HepG2 (cell line): ENCODE results near the gene MED9. TPM values are rescaled to one million over a fixed set of nuclear protein-coding genes. Genes with fewer than 3 reads are reported as not detected.

Experiments
- ELF1 ChIP-seq: sonication (generic); formaldehyde crosslinking; IDR thresholded peaks from 2 replicates; pipeline ENCODE4 v1.4.0; 2020; ENCODE audit warnings: missing genetic modification reagents
- KAT8 ChIP-seq: IDR thresholded peaks from 2 replicates; pipeline ENCODE4 v1.6.1; 2016; ENCODE audit warnings: missing genetic modification reagents, missing compliant biosample characterization
- MXD4 ChIP-seq: IDR thresholded peaks from 2 replicates; pipeline ENCODE4 v1.6.1; 2016; ENCODE audit warnings: mild to moderate bottlenecking, missing biosample characterization, missing genetic modification reagents
- PCBP2 ChIP-seq: fragments of 200-400 bp; formaldehyde crosslinking; optimal IDR thresholded peaks from 2 replicates; pipeline ENCODE3; 2018; ENCODE audit warnings: low read length, low read depth; ENCODE audit not compliant: poor library complexity, severe bottlenecking
- PPARG ChIP-seq: conservative IDR thresholded peaks from 2 replicates; pipeline ENCODE4 v1.6.1; 2016; ENCODE audit warnings: missing biosample characterization, missing genetic modification reagents
- RARA ChIP-seq: IDR thresholded peaks from 2 replicates; pipeline ENCODE4 v1.6.1; 2016; ENCODE audit warnings: missing genetic modification reagents, missing compliant biosample characterization
- SP4 ChIP-seq: sonication (generic); formaldehyde crosslinking; IDR thresholded peaks from 2 replicates; pipeline ENCODE4 v1.8.1; 2023; ENCODE audit warnings: mild to moderate bottlenecking, missing genetic modification reagents
- TBX2 ChIP-seq: sonication (generic); formaldehyde crosslinking; IDR thresholded peaks from 2 replicates; pipeline ENCODE4 v1.5.0; 2020; ENCODE audit warnings: missing genetic modification reagents, mild to moderate bottlenecking, borderline replicate concordance
- ZBTB2 ChIP-seq: sonication (generic); formaldehyde crosslinking; IDR thresholded peaks from 2 replicates; pipeline ENCODE4 v1.8.0; 2022; ENCODE audit warnings: low read depth, missing genetic modification reagents
- ZIK1 ChIP-seq: sonication (generic); formaldehyde crosslinking; IDR thresholded peaks from 2 replicates; pipeline ENCODE4 v1.5.0; 2020; ENCODE audit warnings: mild to moderate bottlenecking, low read depth, missing genetic modification reagents, borderline replicate concordance
- ZNF496 ChIP-seq: sonication (generic); formaldehyde crosslinking; IDR thresholded peaks from 2 replicates; pipeline ENCODE4 v1.8.1; 2023; ENCODE audit warnings: mild to moderate bottlenecking, moderate library complexity, missing genetic modification reagents; ENCODE audit not compliant: insufficient replicate concordance
- ZNF546 ChIP-seq: sonication (generic); formaldehyde crosslinking; conservative IDR thresholded peaks from 2 replicates; pipeline ENCODE4 v1.8.1; 2023; ENCODE audit warnings: mild to moderate bottlenecking, missing genetic modification reagents
- ZNF670 ChIP-seq: sonication (generic); formaldehyde crosslinking; IDR thresholded peaks from 2 replicates; pipeline ENCODE4 v1.8.0; 2022; ENCODE audit warnings: mild to moderate bottlenecking, missing genetic modification reagents, borderline replicate concordance
- ZNF879 ChIP-seq: sonication (generic); formaldehyde crosslinking; IDR thresholded peaks from 2 replicates; pipeline ENCODE4 v1.8.1; 2023; ENCODE audit warnings: missing genetic modification reagents
- ZNF891 ChIP-seq: sonication (generic); formaldehyde crosslinking; IDR thresholded peaks from 2 replicates; pipeline ENCODE4 v1.5.0; 2020; ENCODE audit warnings: mild to moderate bottlenecking, missing genetic modification reagents
- ZSCAN5A ChIP-seq: sonication (generic); formaldehyde crosslinking; IDR thresholded peaks from 2 replicates; pipeline ENCODE4 v1.8.0; 2022; ENCODE audit warnings: mild to moderate bottlenecking, missing genetic modification reagents, borderline replicate concordance
- polyA plus RNA-seq, 8 experiments: library from polyadenylated mRNA; depleted of rRNA in 3 of 8; stranded (reverse) in 7 of 8; unstranded in 1 of 8; fragments of >200 nt; fragmentation: Illumina TruSeq in 4 of 8; extraction: Trizol in 4 of 8; gene quantifications; 2 replicates each; pipeline versions ENCODE4 v1.2.1 to v1.2.3, GENCODE V29; 2011 to 2016; ENCODE audit warnings: low read depth in 4 of 8, missing spikeins in 1 of 8, mixed read lengths in 1 of 8; ENCODE audit not compliant: insufficient read depth in 1 of 8
- total RNA-seq, 5 experiments: library from RNA; depleted of rRNA; stranded (reverse); fragments of >200 nt; fragmentation: Illumina TruSeq; extraction: Trizol; gene quantifications; 2 replicates each; pipeline ENCODE4 v1.2.3, GENCODE V29; 2016; ENCODE audit warnings: low read depth in 1 of 5
- TF ChIP-seq, protein P1 (sequence below), 2 experiments: fragments of 450-650 bp in 1 of 2; sonication (generic) in 1 of 2; formaldehyde crosslinking in 1 of 2; IDR thresholded peaks; 2 replicates each; pipeline versions ENCODE4 v1.6.1 to v1.8.0; 2016 to 2022; ENCODE audit warnings: antibody characterized with exemption in 1 of 2, mild to moderate bottlenecking in 1 of 2, missing genetic modification reagents in 1 of 2

Gene MED9
- total and polyA plus RNA-seq, 2 of the 13 experiments (the other 11 are each of a cell fraction or from before 2014, with no cell fraction given): 11.9 to 15.1 TPM

DNA sequence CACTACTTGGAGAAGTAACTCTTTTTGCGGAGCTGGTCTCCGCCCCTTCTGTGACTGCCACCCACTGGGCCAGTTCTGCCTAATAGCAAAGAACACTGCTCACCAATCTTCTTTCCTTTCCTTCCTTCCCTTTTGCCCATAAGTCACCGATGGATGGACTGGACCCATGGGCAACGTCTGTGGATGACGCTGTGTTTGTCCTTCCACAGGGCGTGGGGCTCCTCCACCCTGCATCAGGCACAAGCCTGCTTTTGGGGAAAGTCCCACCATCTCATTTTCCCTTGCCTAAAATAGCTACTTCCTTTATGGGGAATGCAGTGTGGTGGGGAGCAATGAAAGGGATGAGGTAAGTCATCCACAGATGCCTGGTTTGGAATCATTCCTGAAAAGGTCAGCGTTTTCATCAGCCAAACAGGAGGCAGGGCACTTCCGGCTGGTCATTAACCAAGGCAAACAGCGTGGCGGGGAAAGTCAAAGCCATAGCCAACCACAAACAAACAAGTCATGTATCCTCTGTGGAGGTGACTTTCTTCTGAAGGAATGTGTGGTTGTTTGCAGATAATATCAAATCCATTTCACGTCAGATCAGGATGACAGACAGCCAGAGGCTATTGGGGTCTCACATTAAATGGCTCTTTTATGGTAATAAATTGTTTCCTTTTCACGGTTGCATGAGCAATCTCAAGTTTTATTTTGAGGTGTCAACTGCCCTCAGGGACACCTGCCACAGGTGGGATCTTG is 30.7 kb upstream of the MED9 start (continued):
- TF ChIP-seq, protein P1, sequence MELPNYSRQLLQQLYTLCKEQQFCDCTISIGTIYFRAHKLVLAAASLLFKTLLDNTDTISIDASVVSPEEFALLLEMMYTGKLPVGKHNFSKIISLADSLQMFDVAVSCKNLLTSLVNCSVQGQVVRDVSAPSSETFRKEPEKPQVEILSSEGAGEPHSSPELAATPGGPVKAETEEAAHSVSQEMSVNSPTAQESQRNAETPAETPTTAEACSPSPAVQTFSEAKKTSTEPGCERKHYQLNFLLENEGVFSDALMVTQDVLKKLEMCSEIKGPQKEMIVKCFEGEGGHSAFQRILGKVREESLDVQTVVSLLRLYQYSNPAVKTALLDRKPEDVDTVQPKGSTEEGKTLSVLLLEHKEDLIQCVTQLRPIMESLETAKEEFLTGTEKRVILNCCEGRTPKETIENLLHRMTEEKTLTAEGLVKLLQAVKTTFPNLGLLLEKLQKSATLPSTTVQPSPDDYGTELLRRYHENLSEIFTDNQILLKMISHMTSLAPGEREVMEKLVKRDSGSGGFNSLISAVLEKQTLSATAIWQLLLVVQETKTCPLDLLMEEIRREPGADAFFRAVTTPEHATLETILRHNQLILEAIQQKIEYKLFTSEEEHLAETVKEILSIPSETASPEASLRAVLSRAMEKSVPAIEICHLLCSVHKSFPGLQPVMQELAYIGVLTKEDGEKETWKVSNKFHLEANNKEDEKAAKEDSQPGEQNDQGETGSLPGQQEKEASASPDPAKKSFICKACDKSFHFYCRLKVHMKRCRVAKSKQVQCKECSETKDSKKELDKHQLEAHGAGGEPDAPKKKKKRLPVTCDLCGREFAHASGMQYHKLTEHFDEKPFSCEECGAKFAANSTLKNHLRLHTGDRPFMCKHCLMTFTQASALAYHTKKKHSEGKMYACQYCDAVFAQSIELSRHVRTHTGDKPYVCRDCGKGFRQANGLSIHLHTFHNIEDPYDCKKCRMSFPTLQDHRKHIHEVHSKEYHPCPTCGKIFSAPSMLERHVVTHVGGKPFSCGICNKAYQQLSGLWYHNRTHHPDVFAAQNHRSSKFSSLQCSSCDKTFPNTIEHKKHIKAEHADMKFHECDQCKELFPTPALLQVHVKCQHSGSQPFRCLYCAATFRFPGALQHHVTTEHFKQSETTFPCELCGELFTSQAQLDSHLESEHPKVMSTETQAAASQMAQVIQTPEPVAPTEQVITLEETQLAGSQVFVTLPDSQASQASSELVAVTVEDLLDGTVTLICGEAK (IDR thresholded peaks at IDR 0.05): no peak
- TF ChIP-seq, protein P1 (CRISPR knock-in tag; IDR thresholded peaks at IDR 0.05): peak; percentile 61; the same call in 1 of the 2 replicates
- TF ChIP-seq ZBTB2 (CRISPR knock-in tag): no peak
- TF ChIP-seq PPARG (CRISPR knock-in tag): no peak; the same call in 1 of the 2 replicates
- TF ChIP-seq ZNF891: no peak
- TF ChIP-seq ZNF670 (CRISPR knock-in tag): no peak; the same call in 1 of the 2 replicates
- no peak for TF ChIP-seq ZNF546 (CRISPR knock-in tag)
- peak; percentile 98 for TF ChIP-seq RARA (CRISPR knock-in tag)
- TF ChIP-seq MXD4 (CRISPR knock-in tag): no peak
- TF ChIP-seq ZSCAN5A (CRISPR knock-in tag): no peak
- TF ChIP-seq KAT8 (CRISPR knock-in tag): peak; percentile 68
- no peak for TF ChIP-seq PCBP2
- peak; percentile 85 for TF ChIP-seq ELF1
- no peak for TF ChIP-seq ZNF879
- no peak for TF ChIP-seq ZNF496 (CRISPR knock-in tag)
- TF ChIP-seq SP4 (CRISPR knock-in tag): peak; percentile 73
- no peak for TF ChIP-seq ZIK1 (CRISPR knock-in tag)
- peak; percentile 88 for TF ChIP-seq TBX2
